H9 (cell line): ENCODE results near the gene CCDC170. TPM values are rescaled to one million over a fixed set of nuclear protein-coding genes. Genes with fewer than 3 reads are reported as not detected.
A peak's percentile ranks its signal among the peaks of the same experiment; 100 is the strongest.

Experiments used
- DNase-seq: peaks from one replicate; pipeline ENCODE4 v3.0.0-alpha.2; 2017
- H2AFZ ChIP-seq: one replicate; pipeline ENCODE4 v1.6.1; 2013; ENCODE audit warnings: mild to moderate bottlenecking, low read length, control low read depth, moderate library complexity
- H2AK5ac ChIP-seq: 2 replicates; pipeline ENCODE4 v1.6.1; 2013; ENCODE audit warnings: low read length, control low read depth, mixed read lengths; ENCODE audit not compliant: insufficient read length
- H2BK120ac ChIP-seq: one replicate; pipeline ENCODE4 v1.6.1; 2013; ENCODE audit warnings: low read depth, mild to moderate bottlenecking, low read length, control low read depth, inconsistent platforms; ENCODE audit not compliant: poor library complexity, severe bottlenecking
- H2BK12ac ChIP-seq: 2 replicates; pipeline ENCODE4 v1.6.1; 2013; ENCODE audit warnings: low read length, control low read depth, mixed read lengths, low read depth; ENCODE audit not compliant: insufficient read length
- H2BK15ac ChIP-seq: 2 replicates; pipeline ENCODE4 v1.6.1; 2013; ENCODE audit warnings: low read depth, low read length, control low read depth
- H2BK20ac ChIP-seq: one replicate; pipeline ENCODE4 v1.6.1; 2013; ENCODE audit warnings: low read depth, mild to moderate bottlenecking, low read length, control low read depth, inconsistent platforms; ENCODE audit not compliant: poor library complexity, severe bottlenecking
- H2BK5ac ChIP-seq: 2 replicates; pipeline ENCODE4 v1.6.1; 2013; ENCODE audit warnings: low read length, control low read depth, mixed read lengths; ENCODE audit not compliant: insufficient read length
- H3K14ac ChIP-seq: 2 replicates; pipeline ENCODE4 v1.6.1; 2013; ENCODE audit warnings: low read length, control low read depth; ENCODE audit not compliant: insufficient read depth
- H3K18ac ChIP-seq: 2 replicates; pipeline ENCODE4 v1.6.1; 2013; ENCODE audit warnings: low read depth, mild to moderate bottlenecking, mixed read lengths, low read length, control low read depth; ENCODE audit not compliant: insufficient read length
- H3K23ac ChIP-seq: 2 replicates; pipeline ENCODE4 v1.6.1; 2013; ENCODE audit warnings: low read length, control low read depth, mixed read lengths, low read depth; ENCODE audit not compliant: insufficient read length
- H3K23me2 ChIP-seq: 2 replicates; pipeline ENCODE4 v1.6.1; 2013; ENCODE audit warnings: low read depth, mild to moderate bottlenecking, mixed read lengths, low read length, control low read depth; ENCODE audit not compliant: insufficient read length, poor library complexity, severe bottlenecking
- H3K27ac ChIP-seq: 2 replicates; pipeline ENCODE4 v1.5.1; 2013; ENCODE audit warnings: low read length, control low read depth, mixed read lengths, low read depth; ENCODE audit not compliant: insufficient read length
- H3K27me3 ChIP-seq: 2 replicates; pipeline ENCODE4 v1.6.1; 2013; ENCODE audit warnings: low read length, control low read depth, inconsistent platforms; ENCODE audit not compliant: insufficient read depth
- H3K4ac ChIP-seq: 2 replicates; pipeline ENCODE4 v1.6.1; 2013; ENCODE audit warnings: low read depth, mild to moderate bottlenecking, control low read depth, inconsistent platforms, low read length, moderate library complexity
- H3K4me1 ChIP-seq: 2 replicates; pipeline ENCODE4 v1.6.1; 2013; ENCODE audit warnings: low read length, control low read depth, inconsistent platforms; ENCODE audit not compliant: insufficient read depth
- H3K4me2 ChIP-seq: 2 replicates; pipeline ENCODE4 v1.6.1; 2013; ENCODE audit warnings: low read length, control low read depth, mixed read lengths; ENCODE audit not compliant: insufficient read length, insufficient read depth
- H3K56ac ChIP-seq: 2 replicates; pipeline ENCODE4 v1.6.1; 2013; ENCODE audit warnings: low read depth, mild to moderate bottlenecking, mixed read lengths, low read length, control low read depth; ENCODE audit not compliant: insufficient read length
- H3K79me1 ChIP-seq: 2 replicates; pipeline ENCODE4 v1.6.1; 2013; ENCODE audit warnings: low read depth, mild to moderate bottlenecking, moderate library complexity, low read length, control low read depth, inconsistent platforms; ENCODE audit not compliant: insufficient read depth, poor library complexity, severe bottlenecking
- H3K79me2 ChIP-seq: 2 replicates; pipeline ENCODE4 v1.6.1; 2013; ENCODE audit warnings: low read length, control low read depth, inconsistent platforms; ENCODE audit not compliant: insufficient read depth
- H3K9ac ChIP-seq: 2 replicates; pipeline ENCODE4 v1.6.1; 2013; ENCODE audit warnings: low read length, control low read depth, mixed read lengths; ENCODE audit not compliant: insufficient read length; ENCODE audit errors: extremely low read depth
- H3K9me3 ChIP-seq: one replicate; pipeline ENCODE4 v1.6.1; 2013; ENCODE audit warnings: low read depth, low read length, inconsistent platforms; ENCODE audit not compliant: control insufficient read depth
- H3T11ph ChIP-seq: one replicate; pipeline ENCODE4 v1.6.1; 2013; ENCODE audit warnings: mild to moderate bottlenecking, low read length, control low read depth, inconsistent platforms
- H4K20me1 ChIP-seq: one replicate; pipeline ENCODE4 v1.6.1; 2013; ENCODE audit not compliant: control insufficient read depth, insufficient read length, insufficient read depth
- H4K5ac ChIP-seq: 2 replicates; pipeline ENCODE4 v1.6.1; 2013; ENCODE audit warnings: low read depth, mild to moderate bottlenecking, mixed read lengths, low read length, control low read depth; ENCODE audit not compliant: insufficient read length
- H4K8ac ChIP-seq: replicated peaks from 2 replicates; pipeline ENCODE4 v1.6.1; 2013; ENCODE audit warnings: low read length, control low read depth, mixed read lengths, low read depth; ENCODE audit not compliant: insufficient read length
- H4K91ac ChIP-seq: 2 replicates; pipeline ENCODE4 v1.6.1; 2013; ENCODE audit warnings: low read depth, mild to moderate bottlenecking, moderate library complexity, mixed read lengths, low read length, control low read depth; ENCODE audit not compliant: insufficient read length
- H3K27ac Mint-ChIP-seq, 3 experiments: 2 replicates in 2 of 3; 3 replicates in 1 of 3; pipeline ENCODE4 v1.8.0; 2020 to 2021; ENCODE audit warnings: mixed read lengths in 3 of 3, mild to moderate bottlenecking in 1 of 3, moderate library complexity in 1 of 3
- H3K27me3 Mint-ChIP-seq: 2 replicates; pipeline ENCODE4 v1.8.0; 2021; ENCODE audit warnings: low read depth, mild to moderate bottlenecking, moderate library complexity, mixed read lengths
- H3K36me3 Mint-ChIP-seq, 3 experiments: 2 replicates in 2 of 3; 3 replicates in 1 of 3; pipeline ENCODE4 v1.8.0; 2020 to 2021; ENCODE audit warnings: low read depth in 3 of 3, mixed read lengths in 3 of 3; ENCODE audit not compliant: insufficient read depth in 1 of 3
- H3K4me1 Mint-ChIP-seq, 2 experiments: 2 replicates each; pipeline ENCODE4 v1.8.0; 2020; ENCODE audit warnings: mixed read lengths in 2 of 2
- H3K4me3 Mint-ChIP-seq, 2 experiments: 2 replicates in 1 of 2; 3 replicates in 1 of 2; pipeline ENCODE4 v1.8.0; 2020 to 2021; ENCODE audit warnings: mild to moderate bottlenecking in 2 of 2, mixed read lengths in 2 of 2, moderate library complexity in 1 of 2
- H3K9me3 Mint-ChIP-seq, 2 experiments: 2 replicates in 1 of 2; 3 replicates in 1 of 2; pipeline ENCODE4 v1.8.0; 2020; ENCODE audit warnings: mild to moderate bottlenecking in 2 of 2, mixed read lengths in 2 of 2, moderate library complexity in 1 of 2
- CTCF ChIP-seq: fragments of 200-600 bp; sonication (generic); conservative IDR thresholded peaks from 3 replicates; pipeline ENCODE4 v1.8.0; 2021; ENCODE audit warnings: antibody characterized with exemption, mild to moderate bottlenecking
- WGBS: extraction: QIAGEN DNeasy Blood & Tissue Kit; methylation state at CpG from one replicate; pipeline ENCODE4 v1.1.7; 2013; ENCODE audit warnings: missing lambda C conversion rate, low lambda C conversion rate, mixed read lengths; ENCODE audit not compliant: insufficient read length; ENCODE audit errors: extremely low coverage; 5-methylcytosine and 5-hydroxymethylcytosine counted together
- total RNA-seq: library from RNA; stranded (reverse); gene quantifications from 2 replicates; pipeline ENCODE4 v1.2.1, GENCODE V29; 2021

Gene CCDC170
- total RNA-seq, 1 experiment from 2014 or later: 0.07 TPM

GRCh38 chr6:151609146-151609902 is 115.5 kb downstream of the CCDC170 start:
- Mint-ChIP-seq H3K27ac (peak overlapping the region; percentile 0 to 4 (median 1); a peak in 1 of 7 replicates), H3K9me3 (no peaks in the 10 kb centered on the region; a peak in 1 of 5 replicates), H3K36me3 (no peaks in the 10 kb centered on the region; a peak in 2 of 7 replicates), H3K27me3 (no peaks in the 10 kb centered on the region), H3K4me3 (no peak overlapping the region), H3K4me1 (peaks cover 8 to 11% of the 10 kb centered on the region in 2 experiments)
- Histone ChIP-seq H2BK120ac (no peak overlapping the region), H2BK20ac (no peak overlapping the region), H3K56ac (no peak overlapping the region), H2AK5ac (no peak overlapping the region), H3K4me2 (no peak overlapping the region), H4K8ac (no peak overlapping the region), H4K20me1 (no peaks in the 10 kb centered on the region), H3K4me1 (no peaks in the 10 kb centered on the region; the same call in 1 of the 2 replicates), H3K79me1 (no peaks in the 10 kb centered on the region), H3T11ph (no peak overlapping the region), H3K4ac (no peak overlapping the region), H2BK12ac (no peak overlapping the region), H3K23ac (no peak overlapping the region), H4K5ac (no peak overlapping the region), H3K23me2 (no peaks in the 10 kb centered on the region), H2BK5ac (no peak overlapping the region), H3K27me3 (no peaks in the 10 kb centered on the region), H3K18ac (no peak overlapping the region), H3K9me3 (no peaks in the 10 kb centered on the region), H3K27ac (no peak overlapping the region), H4K91ac (no peak overlapping the region), H3K14ac (no peak overlapping the region), H2BK15ac (no peak overlapping the region), H3K79me2 (no peaks in the 10 kb centered on the region), H2AFZ (peak overlapping the region; percentile 85), H3K9ac (no peak overlapping the region)
- DNase-seq: no peak
- TF ChIP-seq CTCF: no peak
- WGBS: no CpG with 5 or more reads among the region's 4 CpGs
